ENCODE data around the gene ZDHHC14.
"Not testable (repeated sequence)": the region's sequence is repeated elsewhere in the genome, so short reads cannot be mapped to it uniquely, and the experiment has no call there.

The ZDHHC14 gene

DNA sequence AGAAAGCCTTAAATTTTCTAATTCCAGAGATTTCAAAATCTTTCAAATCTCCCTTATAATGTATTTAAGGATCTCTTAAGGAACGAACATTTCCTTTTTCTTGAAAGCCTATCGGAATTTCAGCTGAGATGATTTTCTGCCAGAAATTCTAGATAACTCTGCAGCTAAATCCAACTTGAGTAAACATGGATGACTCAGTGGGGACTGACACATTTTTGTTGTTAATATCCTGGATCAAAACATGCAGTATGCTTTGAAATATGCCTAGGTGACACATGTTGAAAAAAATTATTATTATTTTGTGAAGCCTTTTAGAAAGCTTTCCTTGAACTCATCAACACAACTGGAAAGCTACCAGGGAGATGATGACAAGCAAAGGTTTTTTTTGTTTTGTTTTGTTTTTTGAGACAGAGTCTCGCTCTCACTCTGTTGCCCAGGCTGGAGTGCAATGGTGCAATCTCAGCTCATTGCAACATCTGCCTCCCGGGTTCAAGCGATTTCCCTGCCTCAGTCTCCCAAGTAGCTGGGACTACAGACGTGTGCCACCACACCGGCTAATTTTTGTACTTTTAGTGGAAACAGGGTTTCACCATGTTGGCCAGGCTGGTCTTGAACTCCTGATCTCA lies 302.0 kb downstream of the ZDHHC14 start:
- no peaks in the 10 kb centered on the region for H3K27me3 ChIP-seq
- H3K4me1 ChIP-seq, result peaks cover 5% of the 10 kb centered on the region; the same call in 1 of the 2 replicates
- H3K9ac ChIP-seq, result no peak overlapping the region
- no peaks in the 10 kb centered on the region for H3K9me3 ChIP-seq
- no peak overlapping the region for H3K4me3 ChIP-seq
- H4K20me1 ChIP-seq, result no peaks in the 10 kb centered on the region
- no peak overlapping the region for H3K4me2 ChIP-seq
- no peak for TF ChIP-seq Cebpa-rat (IDR thresholded peaks at IDR 0.05)
- H3K27ac ChIP-seq, result no peak overlapping the region
- H3K36me3 ChIP-seq, result no peaks in the 10 kb centered on the region

DNA sequence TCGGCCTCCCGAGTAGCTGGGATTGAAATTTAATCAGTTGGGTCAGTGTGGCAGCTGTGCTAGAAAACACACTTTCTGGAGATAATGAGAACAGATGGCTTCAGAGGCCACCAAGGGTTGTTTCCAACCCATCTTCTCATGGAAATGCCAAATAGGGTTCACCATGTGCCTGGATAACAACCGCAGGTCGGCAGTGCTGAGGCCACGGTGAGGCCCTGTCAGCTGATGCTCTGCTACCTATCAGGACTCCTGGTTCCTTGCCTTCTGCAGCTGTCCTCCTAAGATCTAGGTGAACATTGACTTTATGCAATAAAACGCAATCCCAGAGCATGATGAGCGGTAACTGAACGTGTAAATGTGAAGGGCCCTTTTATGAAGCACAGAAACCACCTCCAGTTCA lies 302.7 kb downstream of the ZDHHC14 start:
- Histone ChIP-seq H3K27ac (no peak overlapping the region), H3K4me2 (no peak overlapping the region), H3K4me1 (peaks cover 5% of the 10 kb centered on the region; the same call in 1 of the 2 replicates), H3K9ac (no peak overlapping the region), H3K27me3 (no peaks in the 10 kb centered on the region), H3K36me3 (no peaks in the 10 kb centered on the region), H4K20me1 (no peaks in the 10 kb centered on the region), H3K4me3 (no peak overlapping the region), H3K9me3 (no peaks in the 10 kb centered on the region)
- TF ChIP-seq Cebpa-rat (IDR thresholded peaks at IDR 0.05), result no peak

DNA sequence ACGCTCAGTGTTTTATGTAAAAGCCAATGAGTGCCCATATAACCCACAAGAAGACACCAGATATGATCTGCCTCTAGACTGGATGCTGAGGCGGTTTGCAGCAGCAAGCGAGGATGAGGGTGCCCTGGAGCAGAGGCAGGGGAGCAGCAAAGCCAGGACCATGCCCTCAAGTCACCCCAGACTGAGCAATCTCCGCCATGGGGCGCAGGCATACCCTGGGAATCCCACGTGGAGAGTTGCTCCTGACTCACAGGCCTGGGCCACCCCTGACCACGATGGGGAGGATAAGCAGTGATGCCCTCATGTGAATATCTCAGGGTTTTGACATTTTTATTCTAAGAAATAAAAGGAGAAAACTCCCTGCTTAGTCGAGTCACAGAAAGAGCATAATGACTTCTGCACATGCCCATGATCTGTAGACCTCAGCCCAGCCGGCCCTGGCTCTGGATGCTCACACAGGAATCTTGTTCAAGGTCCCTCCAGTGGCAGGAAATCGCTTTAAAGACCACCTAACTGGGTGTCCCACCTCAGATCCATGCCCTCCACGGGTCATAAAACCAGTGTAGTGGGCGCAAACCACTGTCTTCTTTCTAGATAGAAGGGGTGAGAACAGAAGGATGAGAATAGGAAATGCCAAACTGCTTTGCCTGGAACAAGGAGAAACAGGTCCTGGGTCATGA lies 303.8 kb downstream of the ZDHHC14 start:
- Histone ChIP-seq H3K9ac (no peak overlapping the region), H4K20me1 (no peaks in the 10 kb centered on the region), H3K36me3 (no peaks in the 10 kb centered on the region), H3K4me3 (no peak overlapping the region), H3K9me3 (no peaks in the 10 kb centered on the region), H3K27me3 (no peaks in the 10 kb centered on the region), H3K27ac (no peak overlapping the region), H3K4me1 (peaks cover 5% of the 10 kb centered on the region; the same call in 1 of the 2 replicates), H3K4me2 (no peak overlapping the region)
- no peak for TF ChIP-seq Cebpa-rat (IDR thresholded peaks at IDR 0.05)

DNA sequence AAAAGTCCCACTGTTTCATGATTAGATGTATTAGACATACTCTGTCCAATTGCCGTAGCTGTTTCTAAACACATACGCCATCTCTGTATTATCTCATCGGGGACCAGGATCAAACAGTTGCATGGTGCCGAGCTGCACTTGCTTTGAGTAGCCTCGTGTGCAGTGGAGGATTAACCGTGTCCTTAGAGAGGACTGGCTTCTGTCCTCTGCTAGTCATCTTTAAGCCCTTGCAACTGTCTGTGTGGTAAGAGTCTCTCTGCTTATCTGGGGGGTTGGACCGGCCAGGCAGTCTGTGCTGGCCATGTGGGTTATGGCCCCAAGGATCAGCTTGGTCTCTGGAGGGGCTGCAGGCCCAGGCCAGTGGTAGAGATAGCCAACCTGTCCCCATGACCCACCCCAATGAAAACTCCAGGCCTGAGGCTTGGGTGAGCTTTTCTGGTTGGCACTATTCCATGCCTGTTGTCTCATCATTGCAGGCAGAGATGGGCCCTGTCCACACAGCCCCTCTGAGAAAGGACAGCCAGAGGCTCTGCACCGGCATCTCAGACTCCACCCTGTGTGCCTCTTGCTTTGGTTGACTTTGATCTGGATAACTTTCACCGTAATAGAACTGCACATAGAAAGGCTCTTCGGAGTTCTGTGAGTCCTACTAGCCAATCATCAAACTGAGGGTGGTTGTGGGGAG lies 304.7 kb downstream of the ZDHHC14 start:
- Histone ChIP-seq H3K36me3 (no peaks in the 10 kb centered on the region), H3K4me2 (no peak overlapping the region), H3K27me3 (no peaks in the 10 kb centered on the region), H3K9me3 (no peaks in the 10 kb centered on the region), H4K20me1 (no peaks in the 10 kb centered on the region), H3K4me3 (no peak overlapping the region), H3K4me1 (peaks cover 5% of the 10 kb centered on the region; the same call in 1 of the 2 replicates), H3K27ac (no peak overlapping the region), H3K9ac (no peak overlapping the region)
- TF ChIP-seq Cebpa-rat (IDR thresholded peaks at IDR 0.05), result no peak

DNA sequence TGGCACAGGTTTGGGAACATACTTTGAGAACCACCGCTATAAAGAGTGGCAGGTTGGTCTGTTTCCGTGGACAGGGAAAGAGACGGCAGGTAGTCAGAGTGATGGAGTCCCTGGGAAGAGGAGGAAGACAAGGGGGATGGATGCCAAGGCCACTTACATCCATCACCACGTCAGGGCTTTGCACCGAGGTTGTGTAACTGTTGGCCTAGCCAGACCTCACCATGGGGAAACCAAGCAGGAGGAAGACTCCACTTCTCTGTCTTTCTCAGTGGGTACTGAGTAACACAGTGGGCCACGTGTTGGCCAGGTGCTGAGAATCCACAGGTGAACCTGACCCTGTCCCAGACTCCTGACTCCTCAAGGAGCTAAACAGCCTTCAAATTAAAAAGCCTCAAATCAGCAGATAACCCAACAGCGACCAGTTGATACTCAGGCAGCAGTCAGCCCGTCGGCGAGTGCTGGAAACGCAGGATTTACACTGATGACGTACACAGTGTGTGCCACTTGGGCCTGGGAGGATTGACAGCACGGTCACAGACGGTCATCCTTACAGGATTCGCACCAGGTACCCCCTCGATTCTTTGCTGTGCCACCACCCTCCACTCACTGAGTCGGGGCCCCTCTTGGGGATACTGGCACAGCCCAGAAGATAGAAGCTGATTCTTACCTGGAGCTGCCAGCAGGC lies 307.4 kb downstream of the ZDHHC14 start:
- Histone ChIP-seq H3K4me2 (no peak overlapping the region), H3K27ac (no peak overlapping the region), H3K4me1 (peaks cover 11% of the 10 kb centered on the region), H4K20me1 (no peaks in the 10 kb centered on the region), H3K27me3 (no peaks in the 10 kb centered on the region), H3K9me3 (no peaks in the 10 kb centered on the region), H3K9ac (no peak overlapping the region), H3K36me3 (no peaks in the 10 kb centered on the region), H3K4me3 (no peak overlapping the region)
- TF ChIP-seq Cebpa-rat (IDR thresholded peaks at IDR 0.05), result no peak

DNA sequence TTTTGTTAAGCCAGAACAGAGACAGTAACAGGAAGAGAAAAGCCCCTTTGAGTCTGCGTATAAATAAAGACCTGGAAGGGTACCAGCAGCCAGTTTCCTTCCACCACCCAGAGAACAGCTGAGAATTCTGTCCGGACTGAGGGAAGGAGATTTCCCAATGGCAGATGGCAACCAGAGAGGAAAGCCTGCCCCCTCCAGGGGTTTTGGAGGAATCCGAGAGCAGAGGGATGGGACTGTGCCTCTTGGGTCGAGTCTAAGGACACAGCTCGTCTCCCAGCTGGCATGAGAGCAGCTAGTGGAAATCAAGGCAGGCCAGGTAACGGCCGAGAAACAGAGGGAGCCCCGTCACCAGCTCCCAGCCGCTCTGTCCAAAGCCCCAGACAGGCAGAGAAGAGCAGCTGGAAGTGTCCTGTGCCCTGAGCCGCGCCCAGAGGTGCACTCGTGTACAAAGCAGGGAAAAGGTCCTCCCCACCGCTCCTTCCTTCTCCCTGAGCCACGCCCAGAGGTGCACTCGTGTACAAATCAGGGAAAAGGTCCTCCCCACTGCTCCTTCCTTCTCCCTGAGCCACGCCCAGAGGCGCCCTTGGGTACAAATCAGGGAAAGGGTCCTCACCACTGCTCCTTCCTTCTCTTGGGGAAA lies 308.1 kb downstream of the ZDHHC14 start:
- no peaks in the 10 kb centered on the region for H3K27me3 ChIP-seq
- H3K4me1 ChIP-seq, result peaks cover 17% of the 10 kb centered on the region
- H3K4me3 ChIP-seq, result no peak overlapping the region
- H3K9ac ChIP-seq, result no peak overlapping the region
- H3K4me2 ChIP-seq, result no peak overlapping the region
- no peak overlapping the region for H3K27ac ChIP-seq
- no peak for TF ChIP-seq Cebpa-rat (IDR thresholded peaks at IDR 0.05)
- H3K9me3 ChIP-seq, result no peaks in the 10 kb centered on the region
- H3K36me3 ChIP-seq, result no peaks in the 10 kb centered on the region
- H4K20me1 ChIP-seq, result no peaks in the 10 kb centered on the region

DNA sequence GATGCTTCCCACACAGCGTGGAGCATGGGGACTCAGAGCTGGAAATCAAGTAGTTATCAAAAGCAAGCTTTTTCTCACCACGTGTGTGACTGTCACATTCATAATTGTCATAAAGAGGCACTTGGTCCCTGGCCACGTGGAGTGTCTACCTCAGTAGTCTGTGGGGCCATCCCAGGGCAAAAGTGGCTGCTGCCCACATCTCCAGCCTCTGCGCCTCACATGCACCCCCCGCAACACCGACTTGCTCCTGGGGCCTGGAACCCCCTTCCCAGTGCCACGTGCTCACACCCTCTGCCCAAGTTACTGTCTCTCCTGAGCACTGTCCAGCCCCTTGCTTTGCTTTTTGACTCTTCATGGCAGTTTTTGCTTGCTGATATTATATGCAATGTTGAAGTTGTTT lies 308.9 kb downstream of the ZDHHC14 start:
- H3K9ac ChIP-seq, result no peak overlapping the region
- no peaks in the 10 kb centered on the region for H3K9me3 ChIP-seq
- no peaks in the 10 kb centered on the region for H3K27me3 ChIP-seq
- no peaks in the 10 kb centered on the region for H4K20me1 ChIP-seq
- H3K27ac ChIP-seq, result no peak overlapping the region
- H3K4me2 ChIP-seq, result no peak overlapping the region
- no peak overlapping the region for H3K4me3 ChIP-seq
- H3K36me3 ChIP-seq, result no peaks in the 10 kb centered on the region
- TF ChIP-seq Cebpa-rat (IDR thresholded peaks at IDR 0.05), result no peak
- peaks cover 25% of the 10 kb centered on the region for H3K4me1 ChIP-seq

DNA sequence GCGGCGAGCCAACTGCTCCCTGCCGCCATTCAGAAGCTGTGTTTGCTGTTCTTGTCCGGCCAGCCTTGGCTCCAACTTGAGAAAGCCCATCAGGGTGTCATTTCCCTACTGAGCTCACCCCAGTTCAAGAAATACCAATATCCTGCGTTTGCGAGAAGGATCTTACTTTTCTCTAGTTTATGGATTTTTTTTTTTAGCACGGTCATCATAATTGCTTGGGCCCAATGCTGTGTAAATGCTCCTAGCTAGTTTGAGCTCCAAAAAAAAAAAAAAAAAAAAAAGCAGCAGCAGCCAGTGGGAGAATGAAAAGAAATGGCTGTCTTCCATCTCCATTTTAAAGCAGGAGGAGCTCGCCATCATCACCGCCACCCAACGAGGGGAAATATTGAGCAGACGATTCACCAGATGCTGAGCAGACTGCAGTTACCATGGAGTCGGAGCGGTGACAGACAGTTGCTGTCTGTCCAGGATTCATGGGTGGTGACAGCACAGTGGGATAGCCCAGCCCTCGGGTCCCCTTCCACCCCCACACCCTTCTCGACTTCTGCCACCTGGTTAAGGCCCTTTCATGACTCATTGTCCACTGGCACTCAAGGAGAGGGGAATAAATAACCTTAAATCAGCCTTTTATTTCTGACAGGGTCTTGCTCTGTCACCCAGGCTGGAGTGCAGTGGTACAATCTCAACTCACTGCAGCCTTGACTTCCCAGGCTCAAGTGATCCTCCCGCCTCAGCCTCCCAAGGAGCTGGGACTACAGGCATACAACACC lies 309.6 kb downstream of the ZDHHC14 start:
- no peak overlapping the region for H3K4me3 ChIP-seq
- no peaks in the 10 kb centered on the region for H3K27me3 ChIP-seq
- H3K36me3 ChIP-seq, result no peaks in the 10 kb centered on the region
- no peak for TF ChIP-seq Cebpa-rat (IDR thresholded peaks at IDR 0.05)
- H3K27ac ChIP-seq, result no peak overlapping the region
- H3K4me1 ChIP-seq, result peaks cover 31% of the 10 kb centered on the region
- H4K20me1 ChIP-seq, result no peaks in the 10 kb centered on the region
- H3K9me3 ChIP-seq, result no peaks in the 10 kb centered on the region
- no peak overlapping the region for H3K4me2 ChIP-seq
- H3K9ac ChIP-seq, result no peak overlapping the region

DNA sequence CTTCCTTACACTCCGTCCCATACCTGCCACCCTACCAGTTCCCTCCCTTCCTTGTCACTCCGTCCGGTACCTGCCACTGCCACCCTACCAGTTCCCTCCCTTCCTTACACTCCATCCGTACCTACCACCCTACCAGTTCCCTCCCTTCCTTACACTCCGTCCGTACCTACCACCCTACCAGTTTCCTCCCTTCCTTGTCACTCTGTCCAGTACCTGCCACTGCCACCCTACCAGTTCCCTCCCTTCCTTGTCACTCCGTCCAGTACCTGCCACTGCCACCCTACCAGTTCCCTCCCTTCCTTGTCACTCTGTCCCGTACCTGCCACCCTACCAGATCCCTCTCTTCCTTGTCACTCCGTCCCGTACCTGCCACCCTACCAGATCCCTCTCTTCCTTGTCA lies 310.6 kb downstream of the ZDHHC14 start:
- H4K20me1 ChIP-seq, H3K4me2 ChIP-seq, H3K36me3 ChIP-seq, H3K9ac ChIP-seq, H3K9me3 ChIP-seq, H3K27me3 ChIP-seq, H3K4me3 ChIP-seq, H3K27ac ChIP-seq: not testable (repeated sequence)
- H3K4me1 ChIP-seq, result peaks cover 31% of the 10 kb centered on the region
